COR-L47 (cell line): ENCODE measurements around the gene POTEM.
"Not testable (repeated sequence)": the region's sequence is repeated elsewhere in the genome, so short reads cannot be mapped to it uniquely, and the experiment has no call there.

Experiments
- DNase-seq: peaks from one replicate; lab custom pipeline; 2025; lab: John Stamatoyannopoulos, UW

Gene POTEM

DNA sequence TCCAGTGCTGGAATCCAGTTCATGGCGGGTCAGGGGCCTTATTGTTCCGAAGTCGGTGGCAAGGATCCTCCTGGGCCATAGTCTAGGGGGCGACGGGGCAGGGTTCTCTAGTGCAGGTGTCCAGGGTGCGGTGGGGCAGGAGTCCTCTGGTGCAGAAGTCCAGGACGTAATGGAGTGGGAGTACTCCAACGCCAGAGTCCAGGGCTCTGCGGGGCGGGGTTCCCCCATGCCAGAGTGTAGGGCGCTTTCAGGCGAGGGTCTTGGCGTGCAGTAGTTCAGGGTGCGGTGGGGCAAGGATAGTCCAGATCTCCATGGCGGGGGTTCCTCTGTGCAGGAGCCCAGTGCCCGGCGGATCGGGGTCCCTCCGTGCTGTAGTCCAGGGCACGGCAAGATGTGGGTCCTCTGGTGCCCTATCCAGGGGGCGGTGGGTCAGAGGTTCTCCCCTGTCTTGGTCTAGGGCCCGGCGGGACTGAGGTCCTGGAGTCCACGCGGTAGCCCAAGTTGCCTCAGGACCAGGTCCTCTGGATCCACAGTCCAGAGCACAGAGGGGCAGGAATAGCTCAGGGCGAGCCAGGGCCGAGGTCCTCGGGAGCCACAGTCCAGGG, 70.9 kb downstream of the POTEM start:
- DNase-seq, result not testable (repeated sequence)

DNA sequence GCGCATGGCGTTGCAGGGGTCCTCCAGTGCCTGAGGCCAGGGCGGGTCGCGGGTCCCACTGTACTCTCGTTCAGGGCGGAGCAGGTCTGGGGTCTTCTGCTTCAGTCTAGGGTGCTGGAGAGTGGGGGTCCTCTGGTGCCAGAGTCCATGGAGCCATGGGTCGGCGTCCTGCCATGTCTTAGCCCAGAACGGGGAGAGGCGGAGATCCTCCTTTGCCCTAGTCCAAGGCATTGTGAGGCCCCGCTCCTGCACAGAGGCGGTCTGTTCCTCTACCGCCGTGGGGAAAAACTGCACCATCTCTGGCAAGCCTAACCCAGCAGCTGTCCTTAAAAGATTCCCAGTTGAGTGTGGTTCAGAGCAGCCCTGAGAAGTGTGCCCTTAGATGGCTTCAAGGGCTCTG, 71.6 kb downstream of the POTEM start:
- DNase-seq, result not testable (repeated sequence)

DNA sequence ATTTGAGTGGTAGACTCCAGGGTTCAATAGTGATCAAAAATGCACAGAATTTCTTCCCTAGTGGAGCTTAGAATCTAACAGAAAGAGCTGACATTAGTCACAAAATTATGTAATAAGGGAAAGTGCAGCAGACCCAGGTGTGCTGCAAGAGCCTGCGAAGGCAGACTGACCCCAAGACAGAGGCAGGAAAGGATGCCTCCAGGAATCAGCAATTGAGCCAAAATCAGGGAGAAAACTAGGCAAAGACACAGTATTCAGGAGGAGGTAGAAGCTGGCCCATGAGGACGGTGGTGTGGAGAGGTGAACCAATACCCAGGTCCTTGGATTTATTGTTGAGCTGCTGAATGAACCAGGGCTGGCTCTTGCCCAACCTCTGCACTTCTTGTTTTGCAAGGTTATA, 76.2 kb downstream of the POTEM start:
- not testable (repeated sequence) for DNase-seq
